LoVo (cell line): ENCODE data around the gene GRAMD1B.

Source experiments
- DNase-seq: peaks from one replicate; pipeline ENCODE4 v3.0.0-alpha.2; 2016; ENCODE audit warnings: low spot score

The GRAMD1B gene

DNA sequence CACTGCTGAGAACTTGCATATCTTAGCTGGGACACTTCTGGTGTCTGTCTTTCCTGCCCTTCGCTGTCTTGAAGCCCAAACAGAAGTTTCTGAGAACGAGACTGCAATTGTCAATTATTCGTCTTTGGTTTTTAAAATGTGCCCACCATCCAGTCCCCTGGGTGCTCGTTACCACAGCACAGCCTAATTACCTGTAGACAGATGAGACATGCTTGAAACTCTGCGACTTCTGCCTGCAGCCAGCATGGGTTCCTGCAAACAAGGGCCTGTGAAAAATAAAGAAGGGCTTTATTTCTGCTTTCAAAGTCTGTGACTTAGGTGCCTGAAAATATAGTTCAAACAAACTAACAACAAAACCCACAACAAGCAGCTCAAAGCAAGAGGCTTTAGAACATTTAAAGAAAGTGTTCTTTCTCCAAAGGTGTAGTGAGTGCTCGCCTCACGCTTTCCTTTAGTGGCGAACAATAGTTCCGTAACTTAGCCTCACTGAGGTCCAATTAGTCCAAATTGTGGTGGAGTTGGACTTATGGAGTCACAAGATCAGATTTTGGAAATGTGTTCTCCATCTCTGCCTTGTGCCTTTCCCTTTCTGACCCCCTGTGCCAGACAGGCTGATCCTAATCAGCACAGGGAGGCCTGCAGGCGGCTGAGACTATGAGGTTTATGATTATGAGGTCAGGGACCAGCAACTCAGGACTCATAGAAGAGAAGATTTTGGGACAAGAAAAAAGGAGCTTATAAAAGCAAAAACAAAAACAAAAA is 20.4 kb upstream of the GRAMD1B start:
- no peak for DNase-seq

DNA sequence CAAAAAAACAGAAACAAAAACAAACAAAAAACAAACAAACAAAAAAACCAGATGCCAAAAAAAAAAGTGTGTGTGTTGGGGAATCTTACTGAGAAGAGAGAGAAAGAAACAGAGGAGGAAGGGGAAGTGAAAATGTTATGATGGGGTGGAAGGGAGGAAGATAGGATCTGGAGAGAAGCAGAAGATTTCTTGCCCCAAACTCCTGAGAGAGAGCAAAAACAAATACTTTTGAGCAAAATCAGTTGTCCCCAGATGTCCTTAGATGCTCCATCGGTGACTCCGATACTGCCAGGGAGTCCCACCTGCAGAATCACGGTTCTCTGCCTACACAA is 19.9 kb upstream of the GRAMD1B start:
- DNase-seq, result no peak

DNA sequence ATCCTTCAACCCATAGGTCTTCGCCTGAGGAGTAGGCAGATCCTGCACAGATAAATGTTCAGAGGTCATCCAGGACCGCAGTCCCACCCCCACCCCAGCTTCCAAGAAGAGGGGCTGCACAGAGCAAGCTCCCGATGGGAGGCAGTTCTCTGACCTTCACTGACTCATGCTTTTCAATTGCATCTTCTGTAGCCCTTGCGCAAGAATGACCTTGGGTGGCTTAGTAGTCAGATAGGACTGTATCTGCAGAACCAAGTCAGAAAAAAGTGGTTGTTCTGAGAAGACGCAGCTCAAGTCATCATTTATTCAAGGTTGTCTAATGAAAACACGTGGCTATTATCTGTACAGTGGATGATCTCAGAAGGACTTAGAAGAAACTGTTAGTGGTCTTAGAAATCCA is 16.4 kb upstream of the GRAMD1B start:
- DNase-seq, result no peak

DNA sequence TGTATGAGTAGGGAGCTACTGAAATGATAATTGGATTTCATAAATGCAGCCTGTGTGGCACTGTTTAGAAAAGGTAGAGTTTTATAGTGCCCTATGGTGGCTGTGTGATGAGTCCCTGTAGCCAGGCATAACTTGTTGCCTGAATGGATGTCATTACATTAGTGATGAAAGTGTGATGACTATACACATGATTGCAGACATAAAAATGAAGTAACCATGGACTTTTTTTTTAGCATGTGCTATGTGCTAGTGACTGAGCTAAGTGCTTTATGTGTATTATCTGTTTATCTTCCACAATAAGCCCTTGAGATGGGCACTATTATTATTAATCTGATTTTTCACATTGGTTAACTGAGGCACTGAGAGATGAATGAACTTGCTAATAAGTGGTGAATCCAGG is 13.5 kb upstream of the GRAMD1B start:
- DNase-seq, result no peak

DNA sequence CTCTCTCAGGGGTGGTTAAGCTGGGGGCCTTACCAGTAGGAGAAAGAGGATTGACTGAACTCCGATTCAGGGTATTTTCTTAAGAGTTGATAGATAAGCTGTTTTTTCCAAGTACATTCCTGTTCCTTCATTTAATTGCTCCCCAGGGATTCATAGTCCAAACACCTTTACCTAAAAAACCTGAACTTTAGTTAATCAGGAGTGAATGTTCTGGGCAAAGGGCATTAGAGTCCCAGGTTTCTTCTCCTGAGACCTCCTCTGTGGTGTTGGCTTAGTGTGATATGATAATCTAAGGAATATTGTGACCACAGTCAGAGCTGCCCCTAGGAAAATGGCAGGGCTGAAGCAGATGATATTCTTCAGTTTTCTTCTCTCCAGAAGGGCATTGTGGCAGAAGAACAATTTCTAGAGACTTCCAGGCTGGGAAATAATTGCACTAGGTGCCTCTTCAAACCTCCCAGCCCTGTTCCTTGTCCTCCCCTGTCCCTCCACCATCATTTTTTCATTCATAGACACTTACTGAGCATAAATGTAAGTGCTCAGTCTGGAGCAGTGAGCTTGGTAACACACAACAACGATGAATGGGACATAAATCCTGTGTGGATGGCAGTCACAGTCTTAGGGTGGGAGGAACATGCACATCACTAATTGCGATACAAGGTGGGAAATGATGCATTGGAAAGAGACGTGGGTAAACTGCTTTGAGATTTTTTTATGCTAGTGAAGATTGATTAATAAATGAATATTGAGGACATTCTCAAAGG is 11.5 kb upstream of the GRAMD1B start:
- DNase-seq, result no peak

DNA sequence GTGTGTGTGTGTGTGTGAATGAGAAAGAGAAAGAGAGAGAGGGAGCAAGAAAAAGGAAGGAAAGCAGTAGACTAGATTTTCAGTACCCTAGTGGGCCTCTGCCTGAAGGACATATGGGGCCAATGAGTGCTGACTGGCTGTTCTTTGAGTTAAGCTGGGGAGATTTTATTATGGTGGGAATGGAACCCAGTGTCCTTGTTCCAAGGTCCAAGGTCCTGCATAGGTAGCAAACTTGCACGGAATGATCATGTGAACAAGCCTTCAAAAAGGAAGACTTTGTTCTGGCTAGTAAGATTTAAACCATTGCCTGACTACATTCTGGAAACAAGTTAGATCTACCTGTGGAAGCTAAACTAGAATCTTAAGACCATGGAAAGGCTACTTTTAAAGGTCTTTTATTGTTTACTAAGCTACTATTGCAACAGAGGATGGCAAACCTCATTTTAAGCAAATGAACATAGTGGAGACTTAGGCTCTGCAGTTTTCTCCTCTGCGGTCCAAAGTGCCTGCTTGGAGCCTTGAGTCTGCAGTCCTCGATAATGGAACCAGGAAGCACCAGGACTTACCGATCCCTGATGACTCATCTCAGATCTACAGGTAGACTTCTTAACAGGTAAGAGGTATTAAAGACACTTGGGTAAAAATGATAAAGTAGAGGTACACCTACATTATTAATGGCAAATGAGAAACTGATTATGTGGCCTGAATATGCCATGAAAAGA is 10.2 kb upstream of the GRAMD1B start:
- peak; percentile 5 for DNase-seq

DNA sequence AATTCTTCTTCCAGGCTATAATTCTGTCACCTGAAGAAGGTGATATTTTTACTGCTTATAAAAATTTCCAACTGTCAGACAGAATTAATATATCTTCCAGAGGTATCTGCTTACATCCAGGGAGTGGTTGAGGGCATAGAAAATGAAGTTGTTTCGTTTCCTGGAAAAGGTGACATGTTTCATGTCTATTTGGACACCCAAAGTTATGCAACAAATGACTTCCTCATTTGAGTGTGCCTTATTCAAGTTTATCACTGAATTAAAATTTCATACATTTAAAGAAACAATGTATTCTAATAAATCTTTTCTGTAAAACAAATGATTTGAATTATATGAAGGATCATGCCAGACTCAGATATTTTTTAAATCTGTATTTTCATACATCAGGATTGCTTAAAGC is 8.5 kb upstream of the GRAMD1B start:
- DNase-seq, result no peak

DNA sequence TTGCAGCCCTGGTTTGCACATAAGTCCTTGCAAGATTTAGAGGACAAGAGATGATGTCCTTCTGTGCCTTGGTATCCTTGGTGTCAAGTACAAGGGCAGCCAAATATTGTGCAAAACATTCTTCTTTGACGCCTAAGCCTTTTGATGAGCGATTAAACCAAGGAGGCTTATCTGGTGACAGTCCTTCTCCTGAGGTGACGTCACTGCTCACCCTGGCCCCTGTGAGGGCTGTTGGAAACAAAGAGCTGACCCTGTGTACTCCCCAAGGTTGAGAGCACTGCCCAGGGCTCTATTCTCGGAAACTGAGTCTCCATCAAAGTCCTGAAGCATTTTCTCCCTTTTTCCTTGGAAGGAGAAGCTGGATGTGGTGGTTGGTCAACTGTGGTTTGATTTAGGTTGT is 4.7 kb upstream of the GRAMD1B start:
- no peak for DNase-seq

DNA sequence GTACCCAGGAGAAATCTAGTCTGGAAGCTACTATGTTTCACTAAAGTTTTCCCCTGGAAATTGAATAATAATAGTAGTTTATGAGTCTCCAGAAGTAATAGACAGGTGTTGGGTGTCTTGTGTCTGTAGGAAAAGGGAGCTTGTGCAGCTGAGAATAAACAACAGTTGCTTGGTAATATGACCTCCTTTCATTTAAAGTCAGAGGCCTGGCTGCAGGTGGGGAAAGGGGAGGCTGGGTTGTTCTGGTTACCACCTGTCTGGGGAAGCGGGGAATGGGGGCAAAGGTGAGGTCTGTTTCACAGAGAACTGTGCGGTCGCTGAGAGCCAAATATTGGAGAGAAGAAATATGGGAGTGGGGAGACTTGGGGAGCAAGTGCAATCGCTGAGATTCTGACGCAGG is 3.3 kb upstream of the GRAMD1B start:
- no peak for DNase-seq

DNA sequence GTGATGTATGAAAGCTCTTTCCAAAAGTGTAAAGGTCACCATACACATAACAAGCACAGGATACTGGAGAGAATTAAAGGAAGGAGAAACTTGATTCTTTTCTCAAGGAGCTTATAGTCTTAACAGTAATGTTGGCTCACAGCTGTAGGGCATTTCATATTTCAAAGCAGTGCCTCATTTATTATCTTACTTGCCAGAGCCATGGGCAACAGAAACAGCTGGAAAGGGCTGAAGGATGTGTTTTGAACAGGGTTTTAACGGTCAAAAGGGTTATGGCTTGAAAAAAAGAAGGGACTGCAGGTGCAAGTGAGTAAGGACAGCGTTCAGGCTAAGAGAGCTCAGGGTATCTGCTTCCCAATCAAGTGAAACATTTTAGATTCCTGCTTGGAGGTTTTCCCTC is 2.7 kb upstream of the GRAMD1B start:
- DNase-seq, result no peak

DNA sequence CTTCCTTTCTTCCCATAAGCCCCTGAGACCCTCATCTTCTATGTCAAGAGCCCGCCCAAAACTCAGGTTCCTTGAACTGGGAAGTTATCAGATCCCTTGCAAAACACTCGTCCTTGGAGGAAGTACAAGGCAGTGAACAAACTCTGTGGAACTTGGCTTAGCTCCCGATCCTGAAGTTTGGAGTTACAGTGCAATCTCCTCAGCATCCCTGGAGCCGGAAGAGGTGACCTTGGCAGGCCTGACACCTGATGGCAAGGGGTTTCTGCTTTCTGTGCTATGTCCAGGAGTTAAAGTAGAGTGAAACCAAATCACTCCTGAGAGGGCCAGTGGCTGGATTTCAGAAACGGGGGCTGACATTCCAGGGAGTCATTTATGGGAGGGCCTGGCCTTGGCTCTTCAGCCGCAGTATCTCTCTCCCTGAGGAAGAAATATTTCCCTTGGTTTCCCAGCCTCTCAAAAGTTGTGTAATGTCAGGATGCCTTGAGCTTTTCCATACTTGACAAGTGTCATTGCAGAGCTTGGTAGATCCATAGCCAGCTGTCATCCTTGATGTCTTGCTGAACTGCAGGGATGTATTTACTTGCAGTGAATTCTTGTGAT is 1.9 kb upstream of the GRAMD1B start:
- DNase-seq, result no peak

DNA sequence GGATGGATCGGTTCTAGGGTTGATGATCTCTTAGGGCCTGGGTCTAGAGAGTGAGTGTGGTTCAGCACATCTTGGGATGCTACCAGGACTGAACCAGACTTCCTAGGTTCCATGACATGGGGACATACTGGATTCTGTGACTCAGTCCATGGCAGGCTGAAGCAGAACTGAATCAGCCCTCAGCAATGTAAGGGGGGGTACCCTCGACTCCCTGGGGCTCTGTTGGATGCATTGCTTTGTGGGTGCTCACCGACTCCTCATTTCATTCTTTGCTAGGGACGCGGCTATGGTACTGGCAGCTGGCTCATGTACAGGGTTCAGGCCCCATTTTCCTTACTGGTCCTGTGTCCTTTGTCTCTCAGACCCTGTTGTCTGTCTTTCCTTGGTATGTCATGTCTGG is 733 bp upstream of the GRAMD1B start:
- DNase-seq, result no peak

DNA sequence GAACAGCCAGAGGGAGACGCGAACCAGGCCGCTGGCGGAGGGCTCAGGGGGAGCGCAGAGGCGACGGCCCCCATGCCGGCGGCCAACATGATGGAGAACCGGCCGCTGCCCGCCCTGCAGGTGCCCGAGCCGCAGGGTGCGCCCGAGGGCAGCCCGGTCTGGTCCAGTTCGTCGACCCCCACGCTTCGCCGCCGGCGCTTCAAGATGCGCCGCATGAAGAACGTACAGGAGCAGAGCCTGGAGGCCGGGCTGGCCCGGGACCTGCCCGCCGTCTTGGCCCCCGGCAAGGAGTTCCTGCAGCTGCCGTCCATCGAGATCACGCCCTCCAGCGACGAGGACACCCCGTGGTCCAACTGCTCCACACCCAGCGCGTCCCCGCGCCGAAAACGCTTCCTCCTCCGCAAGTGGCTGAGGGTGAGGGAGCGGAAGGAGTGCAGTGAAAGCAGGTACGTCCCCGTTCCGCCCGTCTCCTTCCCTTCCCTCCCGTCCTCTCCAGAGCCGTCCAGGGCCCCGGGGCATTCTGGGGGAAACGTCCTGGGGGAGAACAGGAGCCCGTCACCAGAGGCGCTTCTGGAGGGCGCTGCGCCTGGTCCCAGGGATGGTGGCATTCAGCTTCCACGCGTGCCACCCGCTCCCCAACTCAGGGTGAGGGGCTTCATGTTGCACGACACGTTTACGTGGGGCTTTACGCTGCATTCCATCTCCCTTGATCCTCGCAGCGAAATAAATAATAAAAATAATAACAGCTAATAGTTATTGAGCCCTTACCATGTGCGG is 840 bp downstream of the GRAMD1B start:
- DNase-seq, result no peak

DNA sequence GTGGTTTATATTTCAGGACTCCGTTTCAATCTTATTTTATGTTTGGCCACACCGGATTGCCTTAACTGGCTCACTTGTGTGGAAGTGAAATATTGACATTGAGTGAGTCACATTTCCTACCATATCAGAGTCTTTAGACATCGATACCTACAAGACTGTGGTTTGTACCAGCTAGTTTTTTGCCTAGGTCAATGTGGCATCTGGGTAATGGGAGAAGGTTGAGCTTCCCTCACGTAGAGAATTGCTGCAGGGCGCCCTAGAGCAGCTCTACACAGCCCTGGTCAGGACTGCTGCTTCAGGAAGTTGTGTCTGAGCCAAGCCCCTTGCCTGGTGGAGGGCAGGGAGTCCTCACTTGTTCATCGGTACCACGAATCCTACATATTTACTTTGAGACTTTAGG is 1.6 kb downstream of the GRAMD1B start:
- no peak for DNase-seq

DNA sequence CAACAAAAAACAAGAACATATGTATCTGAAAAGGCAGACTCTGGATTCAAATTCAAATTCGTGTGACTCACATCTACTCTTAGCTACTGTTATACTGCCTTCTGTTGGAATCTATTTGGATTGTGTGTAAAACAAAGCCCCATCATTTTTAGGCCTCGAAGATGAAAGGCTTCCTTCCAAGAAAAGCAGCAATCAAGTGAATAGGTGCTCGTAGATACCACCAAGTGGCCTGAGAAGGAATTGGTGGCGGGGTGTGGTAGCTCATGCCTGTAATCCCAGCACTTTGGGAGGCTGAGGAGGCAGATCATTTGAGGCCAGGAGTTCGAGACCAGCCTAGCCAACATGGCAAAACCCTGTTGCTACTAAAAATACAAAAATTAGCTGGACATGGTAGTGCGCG is 4.2 kb downstream of the GRAMD1B start:
- DNase-seq, result no peak

DNA sequence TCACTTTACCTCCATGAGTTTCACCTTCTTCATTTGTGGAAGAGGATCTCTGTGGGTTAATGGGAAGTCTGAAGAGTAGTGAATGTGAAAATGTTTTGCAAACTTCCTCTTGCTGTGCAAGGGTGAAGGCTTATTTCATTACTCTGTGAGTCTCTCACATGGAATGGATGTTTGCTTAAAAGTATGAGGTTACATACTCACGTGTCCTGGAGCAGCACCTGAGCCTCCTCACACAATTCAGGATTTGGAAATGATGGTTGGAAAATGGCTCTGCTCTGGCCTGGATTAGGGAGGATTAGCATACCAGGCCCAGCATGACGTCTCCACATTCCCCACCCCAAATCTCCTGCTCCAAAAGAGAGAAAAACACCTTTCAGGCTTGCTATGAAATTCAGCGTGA is 4.8 kb downstream of the GRAMD1B start:
- DNase-seq, result no peak

DNA sequence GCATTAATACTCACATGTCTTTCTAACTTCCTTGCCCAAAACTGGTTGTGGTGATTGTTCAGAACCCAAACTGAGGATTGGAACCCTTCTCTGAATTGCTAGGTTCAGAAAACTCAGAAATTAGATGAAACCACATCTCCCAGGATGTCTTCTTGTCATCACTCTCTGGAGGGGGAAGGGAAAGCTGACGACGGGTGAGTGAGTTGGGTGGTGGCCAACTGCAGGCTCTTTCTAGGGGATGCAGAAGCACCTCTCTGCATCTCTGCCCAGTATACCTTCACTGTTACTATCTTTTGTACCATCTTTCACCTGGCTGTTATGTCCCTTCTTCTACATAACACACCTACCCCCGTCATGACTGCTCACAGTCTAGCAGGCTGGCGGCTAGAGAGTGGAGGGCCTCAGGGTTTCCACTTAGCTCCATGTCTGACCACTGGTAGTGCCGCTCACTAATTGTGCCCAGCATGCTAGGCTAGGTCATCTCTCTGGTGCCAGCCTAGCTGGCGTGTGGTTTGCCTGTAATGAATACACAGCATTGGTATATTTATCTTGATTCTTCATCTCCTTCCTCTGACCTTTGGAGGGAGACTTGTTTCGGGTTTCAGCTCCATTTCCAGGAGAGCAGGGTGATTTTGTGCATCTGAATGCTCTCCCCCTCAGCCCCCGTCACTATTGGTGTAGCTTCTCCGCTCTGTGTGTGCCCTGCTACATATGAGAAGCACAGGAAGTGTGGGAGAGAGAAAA is 7.3 kb downstream of the GRAMD1B start:
- DNase-seq, result no peak

DNA sequence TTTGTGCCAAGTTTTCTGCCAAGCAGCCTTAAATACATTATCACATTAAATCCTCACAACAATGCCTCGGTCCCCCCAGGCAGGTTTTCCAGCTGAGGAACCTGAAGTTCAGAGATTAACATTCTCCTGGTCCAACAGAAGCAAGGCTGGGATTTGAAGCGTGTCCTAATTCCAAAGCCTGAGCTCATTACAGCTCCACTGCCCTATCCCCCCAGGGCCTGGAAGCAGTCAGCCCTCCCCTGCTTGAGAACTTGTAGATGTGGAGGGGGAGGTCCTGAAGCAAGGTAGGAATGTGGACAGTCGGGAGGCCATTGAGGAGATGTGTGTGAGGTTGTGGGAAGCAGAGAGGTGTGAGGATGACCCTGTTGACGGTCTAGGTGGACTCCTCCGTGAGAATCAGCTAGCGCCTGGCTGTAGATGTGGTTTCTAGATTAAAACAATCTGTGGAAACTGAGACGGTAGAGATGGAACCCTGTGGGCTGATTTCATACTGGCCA is 8.1 kb downstream of the GRAMD1B start:
- DNase-seq, result no peak

DNA sequence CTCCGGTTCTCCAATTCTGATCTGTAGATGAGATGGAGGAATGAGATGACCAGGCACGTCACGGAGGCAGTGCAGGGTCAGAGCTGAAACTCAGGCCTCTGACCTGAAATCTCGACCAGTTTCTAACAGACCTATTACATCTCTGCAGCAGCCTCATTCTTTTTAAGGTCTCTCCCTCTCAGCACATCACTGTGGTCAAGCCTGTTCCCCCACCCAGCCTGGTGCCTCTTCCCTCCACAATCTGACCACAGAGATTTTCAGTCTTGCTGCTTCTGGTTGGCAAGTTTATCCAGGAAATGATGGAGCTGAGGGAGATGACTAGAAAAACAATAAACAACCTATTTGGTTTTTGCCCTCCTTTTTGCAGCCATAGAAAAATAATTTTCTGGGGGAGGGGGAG is 9.5 kb downstream of the GRAMD1B start:
- DNase-seq, result no peak

DNA sequence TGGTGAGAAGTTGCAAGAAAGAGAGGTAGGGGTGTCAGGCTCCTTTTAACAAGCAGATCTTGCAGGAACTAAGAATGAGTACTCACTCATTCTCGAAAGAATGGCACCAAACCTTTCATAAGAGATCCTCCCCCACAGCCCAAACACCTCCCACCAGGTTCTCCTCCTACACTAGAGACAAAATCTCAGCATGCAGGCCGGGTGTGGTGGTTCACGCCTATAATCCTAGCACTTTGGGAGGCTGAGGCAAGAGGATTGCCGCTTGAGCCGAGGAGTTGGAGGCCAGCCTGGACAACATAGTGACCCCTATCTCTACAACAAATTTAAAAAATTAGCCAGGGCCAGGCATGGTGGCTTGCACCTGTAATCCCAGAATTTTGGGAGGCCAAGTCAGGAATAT is 11.1 kb downstream of the GRAMD1B start:
- DNase-seq, result no peak
